ENCODE data around the gene ZNF611. TPM values are rescaled to one million over a fixed set of nuclear protein-coding genes. Genes with fewer than 3 reads are reported as not detected.

Gene ZNF611
- total and polyA plus RNA-seq, 9 of the 15 experiments (the other 6 are each of a cell fraction or from before 2014, with no cell fraction given) = 3.7 to 29.6 (median 12.8) TPM

DNA sequence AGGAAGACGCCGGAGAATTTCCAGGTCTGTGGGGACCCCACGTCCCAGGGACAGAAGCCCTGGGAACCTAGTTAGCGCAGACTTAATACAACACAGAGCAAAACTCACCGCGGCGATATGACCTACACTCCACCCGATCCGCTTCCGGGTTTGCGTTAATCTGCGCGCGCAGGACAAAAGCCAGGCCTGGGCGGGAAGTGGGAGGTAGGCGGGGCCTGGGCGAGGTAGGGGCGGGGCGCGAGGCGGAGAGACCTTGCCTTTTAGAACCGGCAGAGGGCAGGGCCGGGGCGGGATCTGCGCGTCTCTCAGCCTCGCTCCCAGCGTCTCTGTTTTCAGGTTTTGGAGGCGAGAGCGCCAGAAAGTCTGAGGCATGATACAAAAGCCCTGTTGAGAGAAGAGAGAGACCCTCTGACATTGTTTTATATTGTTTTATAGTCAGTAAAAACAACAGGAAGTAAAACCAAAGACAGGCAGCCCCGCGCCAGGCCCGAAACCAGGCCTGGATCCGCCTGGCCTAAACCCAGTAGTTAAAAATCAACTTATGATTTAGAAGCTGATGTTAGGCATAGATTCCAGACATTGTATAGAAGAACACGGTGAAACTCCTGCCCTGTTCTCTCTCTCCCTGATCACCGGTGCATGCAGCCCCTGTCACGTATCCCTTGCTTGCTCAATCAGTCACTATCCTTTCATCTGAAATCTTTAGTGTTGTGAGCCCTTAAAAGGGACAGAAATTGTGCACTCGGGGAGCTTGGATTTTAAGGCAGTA, at the start of gene ZNF611 (continued):
- TF ChIP-seq, protein P1, sequence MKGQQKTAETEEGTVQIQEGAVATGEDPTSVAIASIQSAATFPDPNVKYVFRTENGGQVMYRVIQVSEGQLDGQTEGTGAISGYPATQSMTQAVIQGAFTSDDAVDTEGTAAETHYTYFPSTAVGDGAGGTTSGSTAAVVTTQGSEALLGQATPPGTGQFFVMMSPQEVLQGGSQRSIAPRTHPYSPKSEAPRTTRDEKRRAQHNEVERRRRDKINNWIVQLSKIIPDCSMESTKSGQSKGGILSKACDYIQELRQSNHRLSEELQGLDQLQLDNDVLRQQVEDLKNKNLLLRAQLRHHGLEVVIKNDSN (CRISPR knock-in tag; IDR thresholded peaks at IDR 0.05) = no peak
- TF ChIP-seq SP1 (CRISPR knock-in tag; IDR thresholded peaks at IDR 0.05) (peak; percentile 81), EGR1 (conservative IDR thresholded peaks at IDR 0.05) (peak; percentile 36; the same call in 1 of the 2 replicates), SIN3A (IDR thresholded peaks at IDR 0.05; ENCODE audit: borderline replicate concordance in 2 of 2, control insufficient read depth in 1 of 2, low read depth in 2 of 2, low read length in 2 of 2) (peak in 1 of 2 experiments; percentile 30; a peak in 1 of 4 replicates), ZNF41 (CRISPR knock-in tag; conservative IDR thresholded peaks at IDR 0.05) (no peak), ELF1 (tag; IDR thresholded peaks at IDR 0.05) (peak; percentile 95), ZNF282 (CRISPR knock-in tag; IDR thresholded peaks at IDR 0.05) (no peak), EP400 (IDR thresholded peaks at IDR 0.05) (peak; percentile 62), KHSRP (IDR thresholded peaks at IDR 0.05) (no peak), FOXJ3 (CRISPR knock-in tag; IDR thresholded peaks at IDR 0.05) (no peak), CAMTA2 (CRISPR knock-in tag; conservative IDR thresholded peaks at IDR 0.05) (no peak), MYNN (IDR thresholded peaks at IDR 0.05) (no peak), MYNN (CRISPR knock-in tag; IDR thresholded peaks at IDR 0.05) (no peak), MCM2 (IDR thresholded peaks at IDR 0.05; ENCODE audit: low read depth) (no peak), TOE1 (IDR thresholded peaks at IDR 0.05; ENCODE audit: borderline replicate concordance) (no peak), TOE1 (CRISPR knock-in tag; IDR thresholded peaks at IDR 0.05; ENCODE audit: borderline replicate concordance, low read depth) (no peak), NCOR1 (IDR thresholded peaks at IDR 0.05) (no peak), POU5F1 (IDR thresholded peaks at IDR 0.05; ENCODE audit: borderline replicate concordance, low read depth, low read length, partially characterized antibody) (no peak), COPS2 (conservative IDR thresholded peaks at IDR 0.05) (no peak), SNIP1 (IDR thresholded peaks at IDR 0.05; ENCODE audit: low read depth) (no peak), DACH1 (IDR thresholded peaks at IDR 0.05; ENCODE audit: partially characterized antibody) (no peak), RB1 (IDR thresholded peaks at IDR 0.05; ENCODE audit: low read depth) (peak; percentile 90), SUPT5H (IDR thresholded peaks at IDR 0.05) (peak; percentile 87)
- TF ChIP-seq, protein P2, sequence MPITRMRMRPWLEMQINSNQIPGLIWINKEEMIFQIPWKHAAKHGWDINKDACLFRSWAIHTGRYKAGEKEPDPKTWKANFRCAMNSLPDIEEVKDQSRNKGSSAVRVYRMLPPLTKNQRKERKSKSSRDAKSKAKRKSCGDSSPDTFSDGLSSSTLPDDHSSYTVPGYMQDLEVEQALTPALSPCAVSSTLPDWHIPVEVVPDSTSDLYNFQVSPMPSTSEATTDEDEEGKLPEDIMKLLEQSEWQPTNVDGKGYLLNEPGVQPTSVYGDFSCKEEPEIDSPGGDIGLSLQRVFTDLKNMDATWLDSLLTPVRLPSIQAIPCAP (CRISPR knock-in tag; IDR thresholded peaks at IDR 0.05; ENCODE audit: borderline replicate concordance) = no peak
- TF ChIP-seq, protein P3, sequence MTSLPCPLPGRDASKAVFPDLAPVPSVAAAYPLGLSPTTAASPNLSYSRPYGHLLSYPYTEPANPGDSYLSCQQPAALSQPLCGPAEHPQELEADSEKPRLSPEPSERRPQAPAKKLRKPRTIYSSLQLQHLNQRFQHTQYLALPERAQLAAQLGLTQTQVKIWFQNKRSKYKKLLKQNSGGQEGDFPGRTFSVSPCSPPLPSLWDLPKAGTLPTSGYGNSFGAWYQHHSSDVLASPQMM (CRISPR knock-in tag; IDR thresholded peaks at IDR 0.05) = no peak
- TF ChIP-seq, protein P4, sequence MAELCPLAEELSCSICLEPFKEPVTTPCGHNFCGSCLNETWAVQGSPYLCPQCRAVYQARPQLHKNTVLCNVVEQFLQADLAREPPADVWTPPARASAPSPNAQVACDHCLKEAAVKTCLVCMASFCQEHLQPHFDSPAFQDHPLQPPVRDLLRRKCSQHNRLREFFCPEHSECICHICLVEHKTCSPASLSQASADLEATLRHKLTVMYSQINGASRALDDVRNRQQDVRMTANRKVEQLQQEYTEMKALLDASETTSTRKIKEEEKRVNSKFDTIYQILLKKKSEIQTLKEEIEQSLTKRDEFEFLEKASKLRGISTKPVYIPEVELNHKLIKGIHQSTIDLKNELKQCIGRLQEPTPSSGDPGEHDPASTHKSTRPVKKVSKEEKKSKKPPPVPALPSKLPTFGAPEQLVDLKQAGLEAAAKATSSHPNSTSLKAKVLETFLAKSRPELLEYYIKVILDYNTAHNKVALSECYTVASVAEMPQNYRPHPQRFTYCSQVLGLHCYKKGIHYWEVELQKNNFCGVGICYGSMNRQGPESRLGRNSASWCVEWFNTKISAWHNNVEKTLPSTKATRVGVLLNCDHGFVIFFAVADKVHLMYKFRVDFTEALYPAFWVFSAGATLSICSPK (IDR thresholded peaks at IDR 0.05; ENCODE audit: borderline replicate concordance) = no peak

All from K562 (cell line).